PC-3 (cell line): ENCODE results near the gene CNTD1.

Source experiments
- CTCF ChIP-seq: fragments of 300-600 bp; sonication (generic); conservative IDR thresholded peaks from 2 replicates; pipeline ENCODE4 v1.5.1; 2017; ENCODE audit warnings: antibody characterized with exemption, low read depth, mild to moderate bottlenecking, low read length
- EZH2 ChIP-seq: fragments of 300-600 bp; sonication (generic); IDR thresholded peaks from one replicate; pipeline ENCODE4 v1.6.1; 2017; ENCODE audit warnings: antibody characterized with exemption, mild to moderate bottlenecking, low read length; ENCODE audit not compliant: unreplicated experiment
- EZH2phosphoT487 ChIP-seq: fragments of 300-600 bp; sonication (generic); IDR thresholded peaks from 2 replicates; pipeline ENCODE4 v1.6.1; 2018; ENCODE audit warnings: mild to moderate bottlenecking, antibody characterized with exemption, low read length, borderline replicate concordance

GRCh38 chr17:42772945-42773289, 25.7 kb upstream of the CNTD1 start:
- TF ChIP-seq CTCF: no peak
- TF ChIP-seq EZH2: no peak
- TF ChIP-seq EZH2phosphoT487: no peak
